Neuronal stem cell (in vitro differentiated cells): Measurements from ENCODE around the gene DLX2.

ENCODE experiments used
- DNase-seq: peaks from one replicate; pipeline ENCODE4 v3.0.0-alpha.2; 2013; ENCODE audit warnings: low spot score
- H2AFZ ChIP-seq: one replicate; pipeline ENCODE4 v1.6.1; 2013; ENCODE audit warnings: mild to moderate bottlenecking, low read length, inconsistent platforms
- H2AK5ac ChIP-seq: 2 replicates; pipeline ENCODE4 v1.6.1; 2013; ENCODE audit warnings: low read depth, mild to moderate bottlenecking, inconsistent platforms, low read length, moderate library complexity, mixed read lengths
- H2BK120ac ChIP-seq: 2 replicates; pipeline ENCODE4 v1.6.1; 2013; ENCODE audit warnings: low read depth, mild to moderate bottlenecking, inconsistent platforms, low read length, moderate library complexity, mixed read lengths
- H2BK12ac ChIP-seq: one replicate; pipeline ENCODE4 v1.6.1; 2013; ENCODE audit warnings: low read length, inconsistent platforms
- H2BK15ac ChIP-seq: 2 replicates; pipeline ENCODE4 v1.6.1; 2013; ENCODE audit warnings: mild to moderate bottlenecking, low read length, inconsistent platforms, mixed read lengths
- H2BK5ac ChIP-seq: one replicate; pipeline ENCODE4 v1.6.1; 2013; ENCODE audit warnings: inconsistent platforms, mild to moderate bottlenecking, low read length, moderate library complexity
- H3K14ac ChIP-seq: one replicate; pipeline ENCODE4 v1.6.1; 2013; ENCODE audit warnings: low read length, inconsistent platforms
- H3K18ac ChIP-seq: 2 replicates; pipeline ENCODE4 v1.6.1; 2013; ENCODE audit warnings: low read length, inconsistent platforms
- H3K23ac ChIP-seq: 2 replicates; pipeline ENCODE4 v1.6.1; 2013; ENCODE audit warnings: low read depth, mild to moderate bottlenecking, mixed read lengths, low read length, inconsistent platforms; ENCODE audit not compliant: poor library complexity
- H3K27ac ChIP-seq: replicated peaks from 3 replicates; pipeline ENCODE4 v1.5.1; 2013; ENCODE audit warnings: low read length, inconsistent platforms
- H3K27me3 ChIP-seq, 3 experiments: 2 replicates each; pipeline ENCODE4 v1.6.1; 2013; ENCODE audit warnings: low read length in 3 of 3, mild to moderate bottlenecking in 2 of 3, inconsistent platforms in 1 of 3, low read depth in 1 of 3, mixed read lengths in 1 of 3, moderate library complexity in 1 of 3; ENCODE audit not compliant: control insufficient read depth in 3 of 3, insufficient read depth in 3 of 3
- H3K36me3 ChIP-seq, 2 donors: replicated peaks in 1 of 2; 2 replicates each; pipeline ENCODE4 v1.6.1; 2013; ENCODE audit warnings: low read length in 2 of 2; ENCODE audit not compliant: control insufficient read depth in 2 of 2, insufficient read depth in 2 of 2
- H3K4ac ChIP-seq: 2 replicates; pipeline ENCODE4 v1.6.1; 2013; ENCODE audit warnings: inconsistent platforms, mild to moderate bottlenecking, low read length, moderate library complexity
- H3K4me1 ChIP-seq, 2 donors: 1 replicate in 1 of 2; 2 replicates in 1 of 2; pipeline ENCODE4 v1.6.1; 2013; ENCODE audit warnings: low read length in 2 of 2, low read depth in 1 of 2; ENCODE audit not compliant: control insufficient read depth in 2 of 2, insufficient read depth in 1 of 2
- H3K4me2 ChIP-seq: one replicate; pipeline ENCODE4 v1.6.1; 2013; ENCODE audit warnings: mild to moderate bottlenecking, low read length, inconsistent platforms; ENCODE audit not compliant: insufficient read depth, poor library complexity, severe bottlenecking
- H3K4me3 ChIP-seq, 2 donors: 2 replicates each; pipeline ENCODE4 v1.5.1; 2013; ENCODE audit warnings: low read length in 2 of 2, mild to moderate bottlenecking in 2 of 2, inconsistent platforms in 1 of 2, moderate library complexity in 1 of 2
- H3K79me1 ChIP-seq: one replicate; pipeline ENCODE4 v1.6.1; 2013; ENCODE audit warnings: low read depth, mild to moderate bottlenecking, inconsistent platforms, low read length, moderate library complexity
- H3K9ac ChIP-seq: one replicate; pipeline ENCODE4 v1.6.1; 2013; ENCODE audit warnings: mild to moderate bottlenecking, low read depth, low read length, inconsistent platforms; ENCODE audit not compliant: poor library complexity
- H3K9me3 ChIP-seq, 2 donors: replicated peaks in 1 of 2; 2 replicates each; pipeline versions ENCODE3 to v1.6.1; 2013; ENCODE audit warnings: low read length in 2 of 2, mild to moderate bottlenecking in 2 of 2, inconsistent platforms in 1 of 2, low read depth in 1 of 2, mixed read lengths in 1 of 2, moderate library complexity in 1 of 2; ENCODE audit not compliant: control insufficient read depth in 2 of 2, insufficient read depth in 1 of 2
- H4K8ac ChIP-seq: one replicate; pipeline ENCODE4 v1.6.1; 2013; ENCODE audit warnings: low read depth, mild to moderate bottlenecking, inconsistent platforms, low read length, moderate library complexity
- H4K91ac ChIP-seq: one replicate; pipeline ENCODE4 v1.6.1; 2013; ENCODE audit warnings: low read length, low read depth, mild to moderate bottlenecking, inconsistent platforms; ENCODE audit not compliant: poor library complexity
- WGBS, 2 donors: extraction: QIAGEN DNeasy Blood & Tissue Kit; methylation state at CpG; one replicate each; pipeline ENCODE4 v1.1.7; 2013; ENCODE audit warnings: missing lambda C conversion rate in 2 of 2, mixed read lengths in 1 of 2; ENCODE audit not compliant: insufficient read length in 2 of 2, insufficient replicate concordance in 1 of 2; ENCODE audit errors: extremely low coverage in 2 of 2; 5-methylcytosine and 5-hydroxymethylcytosine counted together

DLX2 gene

GRCh38 chr2:172086241-172087206 is 16.2 kb downstream of the DLX2 start:
- H3K27me3 ChIP-seq: peaks cover 63 to 96% (median 90%) of the 10 kb centered on the region in 3 experiments
- H3K18ac ChIP-seq: peak overlapping the region; percentile 74
- WGBS, 2 donors: no CpG with 5 or more reads among the region's 54 CpGs
- no peaks in the 10 kb centered on the region for H3K79me1 ChIP-seq
- no peak overlapping the region for H4K8ac ChIP-seq
- H3K27ac ChIP-seq: no peak overlapping the region
- DNase-seq: peak; percentile 89
- peaks cover 12 to 23% of the 10 kb centered on the region in 2 donors for H3K4me1 ChIP-seq
- H3K9me3 ChIP-seq: peaks cover 2 to 9% of the 10 kb centered on the region in 2 donors
- no peaks in the 10 kb centered on the region for H3K36me3 ChIP-seq
- no peak overlapping the region for H2BK15ac ChIP-seq
- H3K4ac ChIP-seq: no peak overlapping the region
- H2BK120ac ChIP-seq: no peak overlapping the region
- H4K91ac ChIP-seq: no peak overlapping the region
- peak overlapping the region in 1 of 2 donors; percentile 9 for H3K4me3 ChIP-seq
- no peak overlapping the region for H2BK5ac ChIP-seq
- H3K14ac ChIP-seq: no peak overlapping the region
- no peak overlapping the region for H3K23ac ChIP-seq
- H2BK12ac ChIP-seq: no peak overlapping the region
- H2AFZ ChIP-seq: peak overlapping the region; percentile 99
- peak overlapping the region; percentile 51 for H3K4me2 ChIP-seq
- H2AK5ac ChIP-seq: no peak overlapping the region
- H3K9ac ChIP-seq: no peak overlapping the region

- no peak within 1 kb of the TSS for H4K91ac ChIP-seq
- no peak within 1 kb of the TSS for H3K27ac ChIP-seq
- H3K23ac ChIP-seq: peak within 1 kb of the TSS; percentile 77
- H3K36me3 ChIP-seq: no peaks in the 10 kb centered on the region
- H3K9ac ChIP-seq: peak within 1 kb of the TSS; percentile 68
- no peak within 1 kb of the TSS for H2BK5ac ChIP-seq
- no CpG with 5 or more reads among the region's 34 CpGs for WGBS, 2 donors
- H3K4me1 ChIP-seq: peaks cover 18 to 23% of the 10 kb centered on the region in 2 donors
- peak within 1 kb of the TSS; percentile 93 for H3K4me2 ChIP-seq
- no peak within 1 kb of the TSS for H2BK12ac ChIP-seq
- no peak within 1 kb of the TSS for H2BK120ac ChIP-seq
- peak within 1 kb of the TSS; percentile 47 for H2AK5ac ChIP-seq
- no peak within 1 kb of the TSS for H3K4ac ChIP-seq
- H4K8ac ChIP-seq: no peak within 1 kb of the TSS
- peak within 1 kb of the TSS; percentile 84 for H2BK15ac ChIP-seq
- H3K4me3 ChIP-seq: peak within 1 kb of the TSS; percentile 51 to 75
- H3K9me3 ChIP-seq: peaks cover 2 to 11% of the 10 kb centered on the region in 2 donors
- peak within 1 kb of the TSS; percentile 89 for H3K18ac ChIP-seq
- peak within 1 kb of the TSS; percentile 39 for H3K14ac ChIP-seq
- DNase-seq: no peak
- no peaks in the 10 kb centered on the region for H3K79me1 ChIP-seq
- H2AFZ ChIP-seq: peak within 1 kb of the TSS; percentile 99
- H3K27me3 ChIP-seq: peaks cover 69 to 96% (median 94%) of the 10 kb centered on the region in 3 experiments
These were observed 17.1 kb downstream of the DLX2 start, which contains the start of gene DLX1 for GRCh38 chr2:172085460-172086159. Gene DLX1, plus strand, starts transcription at chr2:172085507. Its CDS starts 171 bp downstream, at chr2:172085678.

- Histone ChIP-seq H4K8ac (no peak overlapping the region), H2BK15ac (peak overlapping the region; percentile 84), H2BK120ac (no peak overlapping the region), H3K4me2 (peak overlapping the region; percentile 93), H3K9me3 (peaks cover 2 to 19% of the 10 kb centered on the region in 2 donors), H3K18ac (peak overlapping the region; percentile 89), H2BK12ac (no peak overlapping the region), H2BK5ac (no peak overlapping the region), H3K36me3 (no peaks in the 10 kb centered on the region), H3K27me3 (peaks cover 68 to 96% (median 94%) of the 10 kb centered on the region in 3 experiments), H2AFZ (peak overlapping the region; percentile 99), H3K4ac (no peak overlapping the region), H3K23ac (peak overlapping the region; percentile 77), H2AK5ac (no peak overlapping the region), H3K79me1 (no peaks in the 10 kb centered on the region), H3K9ac (peak overlapping the region; percentile 68), H4K91ac (no peak overlapping the region), H3K27ac (no peak overlapping the region), H3K4me3 (peak overlapping the region; percentile 51 to 75), H3K14ac (peak overlapping the region; percentile 39), H3K4me1 (peaks cover 18 to 23% of the 10 kb centered on the region in 2 donors)
- no CpG with 5 or more reads among the region's 76 CpGs for WGBS, 2 donors
- DNase-seq: peak; percentile 88
These were observed 17.8 kb downstream of the DLX2 start for GRCh38 chr2:172084645-172085459.
